GM12878 (cell line): ENCODE data around the gene GALK1.

ENCODE experiments used
- BCL11A ChIP-seq: IDR thresholded peaks from 2 replicates; pipeline ENCODE4 v1.6.1; 2011; ENCODE audit warnings: low read depth, low read length
- CBX5 ChIP-seq: sonication (generic); IDR thresholded peaks from 2 replicates; pipeline ENCODE4 v1.6.1; 2016; ENCODE audit warnings: low read depth, moderate library complexity, mild to moderate bottlenecking, inconsistent platforms
- DPF2 ChIP-seq: fragments of 450-650 bp; IDR thresholded peaks from 2 replicates; pipeline ENCODE4 v1.6.1; 2017; ENCODE audit warnings: mild to moderate bottlenecking
- NR2C2 ChIP-seq: IDR thresholded peaks from 2 replicates; pipeline ENCODE4 v1.6.1; 2011; ENCODE audit warnings: borderline replicate concordance, low read depth; ENCODE audit not compliant: control insufficient read depth, insufficient read length
- SUZ12 ChIP-seq: fragments of 200-600 bp; sonication (generic); IDR thresholded peaks from one replicate; pipeline ENCODE4 v1.6.1; 2018; ENCODE audit warnings: antibody characterized with exemption, mild to moderate bottlenecking; ENCODE audit not compliant: unreplicated experiment
- ZNF274 ChIP-seq: IDR thresholded peaks from one replicate; pipeline ENCODE4 v1.8.0; 2011; ENCODE audit not compliant: insufficient read length, insufficient read depth
- ZZZ3 ChIP-seq: IDR thresholded peaks from 2 replicates; pipeline ENCODE4 v1.6.1; 2011; ENCODE audit warnings: low read depth; ENCODE audit not compliant: control insufficient read depth, insufficient read length
- TF ChIP-seq, protein P1 (sequence below): IDR thresholded peaks from 2 replicates; pipeline ENCODE4 v1.6.1; 2012; ENCODE audit warnings: improper control_type of control experiment, low read depth, low read length; ENCODE audit not compliant: insufficient replicate concordance
- TF ChIP-seq, protein P2 (sequence below), 3 experiments: IDR thresholded peaks in 2 of 3; conservative IDR thresholded peaks in 1 of 3; 2 replicates each; pipeline ENCODE4 v1.5.1; 2011; ENCODE audit warnings: low read depth in 3 of 3, low read length in 3 of 3, mild to moderate bottlenecking in 3 of 3, control low read depth in 2 of 3, moderate library complexity in 2 of 3, inconsistent platforms in 1 of 3, mixed read lengths in 1 of 3; ENCODE audit not compliant: control insufficient read depth in 2 of 3, insufficient read depth in 1 of 3; ENCODE audit errors: extremely low read depth in 1 of 3
- TF ChIP-seq, protein P3 (sequence below): fragments of 450-650 bp; formaldehyde crosslinking; IDR thresholded peaks from 2 replicates; pipeline ENCODE4 v1.4.0; 2022; ENCODE audit warnings: mild to moderate bottlenecking, moderate library complexity
- TF ChIP-seq, protein P4 (sequence below): IDR thresholded peaks from 2 replicates; pipeline ENCODE4 v1.6.1; 2011; ENCODE audit warnings: low read depth, low read length, improper control_type of control experiment, borderline replicate concordance

DNA sequence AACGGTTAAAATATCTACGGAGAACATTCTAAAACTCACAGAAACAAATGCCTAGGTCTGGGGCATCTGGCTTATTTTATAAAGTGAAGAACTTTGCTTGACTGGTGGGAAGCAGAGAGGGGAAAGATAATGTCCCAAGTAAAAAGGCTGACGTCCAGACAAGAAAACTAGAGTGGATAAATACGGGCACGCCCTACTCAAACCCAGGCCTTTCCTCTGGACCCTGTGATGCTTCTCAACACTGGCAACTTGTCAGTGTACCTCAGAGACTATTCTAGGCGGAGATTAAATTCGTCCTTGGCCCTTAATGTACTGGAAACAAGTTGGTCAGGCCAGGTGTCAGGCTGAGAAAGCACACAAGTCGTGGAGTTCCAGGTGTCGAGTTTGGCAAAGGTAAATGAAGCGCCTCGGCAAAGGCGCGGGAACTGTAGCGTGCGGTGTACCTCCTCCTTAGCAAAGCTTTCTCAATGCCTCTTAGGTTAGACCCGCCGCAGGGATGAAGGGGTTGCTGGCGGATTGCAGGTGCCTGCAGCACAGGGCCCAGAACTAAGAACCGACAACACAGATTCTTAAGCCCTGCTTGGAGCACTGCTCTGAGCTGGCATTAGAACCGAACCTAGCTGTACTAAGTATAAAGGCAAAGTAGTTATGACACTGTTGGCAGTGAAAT, 18.9 kb upstream of the GALK1 start:
- TF ChIP-seq SUZ12 (no peak), ZNF274 (no peak), ZZZ3 (no peak), DPF2 (no peak), BCL11A (no peak), NR2C2 (no peak), CBX5 (no peak)
- TF ChIP-seq, protein P1, sequence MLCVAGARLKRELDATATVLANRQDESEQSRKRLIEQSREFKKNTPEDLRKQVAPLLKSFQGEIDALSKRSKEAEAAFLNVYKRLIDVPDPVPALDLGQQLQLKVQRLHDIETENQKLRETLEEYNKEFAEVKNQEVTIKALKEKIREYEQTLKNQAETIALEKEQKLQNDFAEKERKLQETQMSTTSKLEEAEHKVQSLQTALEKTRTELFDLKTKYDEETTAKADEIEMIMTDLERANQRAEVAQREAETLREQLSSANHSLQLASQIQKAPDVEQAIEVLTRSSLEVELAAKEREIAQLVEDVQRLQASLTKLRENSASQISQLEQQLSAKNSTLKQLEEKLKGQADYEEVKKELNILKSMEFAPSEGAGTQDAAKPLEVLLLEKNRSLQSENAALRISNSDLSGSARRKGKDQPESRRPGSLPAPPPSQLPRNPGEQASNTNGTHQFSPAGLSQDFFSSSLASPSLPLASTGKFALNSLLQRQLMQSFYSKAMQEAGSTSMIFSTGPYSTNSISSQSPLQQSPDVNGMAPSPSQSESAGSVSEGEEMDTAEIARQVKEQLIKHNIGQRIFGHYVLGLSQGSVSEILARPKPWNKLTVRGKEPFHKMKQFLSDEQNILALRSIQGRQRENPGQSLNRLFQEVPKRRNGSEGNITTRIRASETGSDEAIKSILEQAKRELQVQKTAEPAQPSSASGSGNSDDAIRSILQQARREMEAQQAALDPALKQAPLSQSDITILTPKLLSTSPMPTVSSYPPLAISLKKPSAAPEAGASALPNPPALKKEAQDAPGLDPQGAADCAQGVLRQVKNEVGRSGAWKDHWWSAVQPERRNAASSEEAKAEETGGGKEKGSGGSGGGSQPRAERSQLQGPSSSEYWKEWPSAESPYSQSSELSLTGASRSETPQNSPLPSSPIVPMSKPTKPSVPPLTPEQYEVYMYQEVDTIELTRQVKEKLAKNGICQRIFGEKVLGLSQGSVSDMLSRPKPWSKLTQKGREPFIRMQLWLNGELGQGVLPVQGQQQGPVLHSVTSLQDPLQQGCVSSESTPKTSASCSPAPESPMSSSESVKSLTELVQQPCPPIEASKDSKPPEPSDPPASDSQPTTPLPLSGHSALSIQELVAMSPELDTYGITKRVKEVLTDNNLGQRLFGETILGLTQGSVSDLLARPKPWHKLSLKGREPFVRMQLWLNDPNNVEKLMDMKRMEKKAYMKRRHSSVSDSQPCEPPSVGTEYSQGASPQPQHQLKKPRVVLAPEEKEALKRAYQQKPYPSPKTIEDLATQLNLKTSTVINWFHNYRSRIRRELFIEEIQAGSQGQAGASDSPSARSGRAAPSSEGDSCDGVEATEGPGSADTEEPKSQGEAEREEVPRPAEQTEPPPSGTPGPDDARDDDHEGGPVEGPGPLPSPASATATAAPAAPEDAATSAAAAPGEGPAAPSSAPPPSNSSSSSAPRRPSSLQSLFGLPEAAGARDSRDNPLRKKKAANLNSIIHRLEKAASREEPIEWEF = no peak
- TF ChIP-seq, protein P2, sequence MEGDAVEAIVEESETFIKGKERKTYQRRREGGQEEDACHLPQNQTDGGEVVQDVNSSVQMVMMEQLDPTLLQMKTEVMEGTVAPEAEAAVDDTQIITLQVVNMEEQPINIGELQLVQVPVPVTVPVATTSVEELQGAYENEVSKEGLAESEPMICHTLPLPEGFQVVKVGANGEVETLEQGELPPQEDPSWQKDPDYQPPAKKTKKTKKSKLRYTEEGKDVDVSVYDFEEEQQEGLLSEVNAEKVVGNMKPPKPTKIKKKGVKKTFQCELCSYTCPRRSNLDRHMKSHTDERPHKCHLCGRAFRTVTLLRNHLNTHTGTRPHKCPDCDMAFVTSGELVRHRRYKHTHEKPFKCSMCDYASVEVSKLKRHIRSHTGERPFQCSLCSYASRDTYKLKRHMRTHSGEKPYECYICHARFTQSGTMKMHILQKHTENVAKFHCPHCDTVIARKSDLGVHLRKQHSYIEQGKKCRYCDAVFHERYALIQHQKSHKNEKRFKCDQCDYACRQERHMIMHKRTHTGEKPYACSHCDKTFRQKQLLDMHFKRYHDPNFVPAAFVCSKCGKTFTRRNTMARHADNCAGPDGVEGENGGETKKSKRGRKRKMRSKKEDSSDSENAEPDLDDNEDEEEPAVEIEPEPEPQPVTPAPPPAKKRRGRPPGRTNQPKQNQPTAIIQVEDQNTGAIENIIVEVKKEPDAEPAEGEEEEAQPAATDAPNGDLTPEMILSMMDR (IDR thresholded peaks at IDR 0.05 in 2 of 3, conservative IDR thresholded peaks at IDR 0.05 in 1 of 3; ENCODE audit: control insufficient read depth in 2 of 3, extremely low read depth in 1 of 3, insufficient read depth in 1 of 3, low read depth in 3 of 3, low read length in 3 of 3) = no peak
- TF ChIP-seq, protein P3, sequence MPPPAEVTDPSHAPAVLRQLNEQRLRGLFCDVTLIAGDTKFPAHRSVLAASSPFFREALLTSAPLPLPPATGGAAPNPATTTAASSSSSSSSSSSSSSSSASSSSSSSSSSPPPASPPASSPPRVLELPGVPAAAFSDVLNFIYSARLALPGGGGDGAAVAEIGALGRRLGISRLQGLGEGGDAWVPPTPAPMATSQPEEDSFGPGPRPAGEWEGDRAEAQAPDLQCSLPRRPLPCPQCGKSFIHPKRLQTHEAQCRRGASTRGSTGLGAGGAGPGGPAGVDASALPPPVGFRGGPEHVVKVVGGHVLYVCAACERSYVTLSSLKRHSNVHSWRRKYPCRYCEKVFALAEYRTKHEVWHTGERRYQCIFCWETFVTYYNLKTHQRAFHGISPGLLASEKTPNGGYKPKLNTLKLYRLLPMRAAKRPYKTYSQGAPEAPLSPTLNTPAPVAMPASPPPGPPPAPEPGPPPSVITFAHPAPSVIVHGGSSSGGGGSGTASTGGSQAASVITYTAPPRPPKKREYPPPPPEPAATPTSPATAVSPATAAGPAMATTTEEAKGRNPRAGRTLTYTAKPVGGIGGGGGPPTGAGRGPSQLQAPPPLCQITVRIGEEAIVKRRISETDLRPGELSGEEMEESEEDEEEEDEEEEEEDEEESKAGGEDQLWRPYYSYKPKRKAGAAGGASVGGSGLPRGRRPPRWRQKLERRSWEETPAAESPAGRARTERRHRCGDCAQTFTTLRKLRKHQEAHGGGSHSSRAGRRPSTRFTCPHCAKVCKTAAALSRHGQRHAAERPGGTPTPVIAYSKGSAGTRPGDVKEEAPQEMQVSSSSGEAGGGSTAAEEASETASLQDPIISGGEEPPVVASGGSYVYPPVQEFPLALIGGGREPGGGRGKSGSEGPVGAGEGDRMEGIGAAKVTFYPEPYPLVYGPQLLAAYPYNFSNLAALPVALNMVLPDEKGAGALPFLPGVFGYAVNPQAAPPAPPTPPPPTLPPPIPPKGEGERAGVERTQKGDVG (CRISPR knock-in tag) = no peak
- TF ChIP-seq, protein P4, sequence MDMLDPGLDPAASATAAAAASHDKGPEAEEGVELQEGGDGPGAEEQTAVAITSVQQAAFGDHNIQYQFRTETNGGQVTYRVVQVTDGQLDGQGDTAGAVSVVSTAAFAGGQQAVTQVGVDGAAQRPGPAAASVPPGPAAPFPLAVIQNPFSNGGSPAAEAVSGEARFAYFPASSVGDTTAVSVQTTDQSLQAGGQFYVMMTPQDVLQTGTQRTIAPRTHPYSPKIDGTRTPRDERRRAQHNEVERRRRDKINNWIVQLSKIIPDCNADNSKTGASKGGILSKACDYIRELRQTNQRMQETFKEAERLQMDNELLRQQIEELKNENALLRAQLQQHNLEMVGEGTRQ = no peak
